T47D (cell line): ENCODE data around the gene TMEFF1.
A peak's percentile ranks its signal among the peaks of the same experiment; 100 is the strongest.
"Not testable (repeated sequence)": the region's sequence is repeated elsewhere in the genome, so short reads cannot be mapped to it uniquely, and the experiment has no call there.

Experiments
- DNase-seq, 2 experiments: peaks; one replicate each; pipeline versions ENCODE4 v3.0.0 to v3.0.0-alpha.2; 2011 to 2012; ENCODE audit warnings: low read depth in 1 of 2, low spot score in 1 of 2
- JUND ChIP-seq: IDR thresholded peaks from 2 replicates; pipeline ENCODE4 v1.6.1; 2012; ENCODE audit warnings: low read depth
- in situ Hi-C: cut with HindIII; loops from 2 replicates; pipeline ENCODE4 v1.10.0; 2016; ENCODE audit warnings: low sequenced_read_pairs, low pct_unique_long_range_greater_than_20kb

Gene TMEFF1

GRCh38 chr9:100525563-100525962, 52.6 kb downstream of the TMEFF1 start:
- in situ Hi-C loops, result no loop called here
- no peak for TF ChIP-seq JUND
- no peak for DNase-seq

- peak in 1 of 2 experiments; percentile 43 for DNase-seq
- in situ Hi-C loops, result not testable (repeated sequence)
These were observed 54.3 kb downstream of the TMEFF1 start for GRCh38 chr9:100527180-100527794.

GRCh38 chr9:100534401-100534800, 61.5 kb downstream of the TMEFF1 start:
- in situ Hi-C loops, result no loop called here
- TF ChIP-seq JUND, result no peak
- DNase-seq, result no peak

- no peak for DNase-seq
- TF ChIP-seq JUND, result no peak
- in situ Hi-C loops, result no loop called here
These were observed 67.4 kb downstream of the TMEFF1 start for GRCh38 chr9:100540327-100540726.

- no peak for TF ChIP-seq JUND
- in situ Hi-C loops, result no loop called here
- DNase-seq, result no peak
These were observed 76.1 kb downstream of the TMEFF1 start for GRCh38 chr9:100549048-100549447.

- DNase-seq, result no peak
- in situ Hi-C loops, result no loop called here
- no peak for TF ChIP-seq JUND
These were observed 82.0 kb downstream of the TMEFF1 start for GRCh38 chr9:100554935-100555401.

- DNase-seq, result no peak
- in situ Hi-C loops, result no loop called here
- no peak for TF ChIP-seq JUND
These were observed 82.5 kb downstream of the TMEFF1 start for GRCh38 chr9:100555471-100555870.

- no peak for TF ChIP-seq JUND
- DNase-seq, result no peak
- in situ Hi-C loops, result no loop called here
These were observed 84.1 kb downstream of the TMEFF1 start for GRCh38 chr9:100557053-100557452.

- in situ Hi-C loops, result no loop called here
- no peak for TF ChIP-seq JUND
- no peak for DNase-seq
These were observed 88.3 kb downstream of the TMEFF1 start for GRCh38 chr9:100561256-100561655.

- no peak for DNase-seq
- TF ChIP-seq JUND, result no peak
- in situ Hi-C loops, result no loop called here
These were observed 94.9 kb downstream of the TMEFF1 start for GRCh38 chr9:100567856-100568255.

- in situ Hi-C loops, result no loop called here
- no peak for TF ChIP-seq JUND
- no peak for DNase-seq
These were observed 100.8 kb downstream of the TMEFF1 start for GRCh38 chr9:100573655-100574260.

- in situ Hi-C loops, result no loop called here
- no peak for TF ChIP-seq JUND
- DNase-seq, result no peak
These were observed 102.1 kb downstream of the TMEFF1 start for GRCh38 chr9:100575006-100575405.

GRCh38 chr9:100575765-100576386, 102.9 kb downstream of the TMEFF1 start:
- in situ Hi-C loops, result no loop called here
- no peak for TF ChIP-seq JUND
- no peak for DNase-seq
